CD4-positive, alpha-beta T cell treated with Interleukin-17A for 4 hours (primary cell): ENCODE results near the gene MT1HL1.

Experiments used
- DNase-seq: peaks from one replicate; pipeline ENCODE4 v3.0.0-alpha.2; 2020; ENCODE audit warnings: mixed read lengths

The MT1HL1 gene

DNA sequence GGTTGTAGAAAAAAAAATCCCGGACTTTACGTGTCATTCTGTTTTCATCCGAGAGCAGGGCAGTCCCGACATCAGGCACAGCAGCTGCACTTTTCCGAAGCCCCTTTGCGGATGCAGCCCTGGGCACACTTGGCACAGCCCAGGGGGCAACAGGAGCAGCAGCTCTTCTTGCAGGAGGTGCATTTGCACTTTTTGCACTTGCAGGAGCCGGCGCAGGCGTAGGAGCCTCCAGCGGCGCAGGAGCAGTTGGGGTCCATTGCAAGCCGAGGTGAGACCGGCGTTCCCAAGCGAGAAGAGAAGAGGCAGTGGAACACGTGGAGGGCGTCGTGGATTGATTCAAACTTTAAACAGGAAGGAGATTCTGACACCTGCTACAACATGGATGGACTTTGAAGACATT, at the start of gene MT1HL1:
TSS of gene MT1HL1 (minus strand) at position 326 of the 400 bp plus-strand sequence. CDS start at position 257, 69 bp downstream.
- no peak for DNase-seq

DNA sequence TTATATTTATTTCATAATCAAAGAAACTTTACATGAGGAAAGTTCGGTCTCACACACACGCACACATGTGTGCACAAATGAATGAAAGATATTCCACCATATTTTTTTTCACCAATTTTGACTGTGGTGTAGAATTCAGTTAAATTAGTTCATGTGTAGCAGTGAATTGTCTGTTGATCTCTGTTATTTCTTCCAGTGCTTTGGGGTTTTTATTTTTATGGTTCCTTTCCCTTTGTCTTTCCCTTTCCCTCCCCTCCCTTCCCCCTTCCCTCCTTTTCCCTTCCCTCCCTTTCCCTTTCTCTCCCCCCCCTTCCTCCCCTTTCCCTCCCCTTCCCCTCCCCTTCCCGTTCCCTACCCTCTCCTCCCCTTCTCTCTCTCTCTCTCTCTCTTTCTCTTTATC, 46.7 kb upstream of the MT1HL1 start:
- DNase-seq = no peak

DNA sequence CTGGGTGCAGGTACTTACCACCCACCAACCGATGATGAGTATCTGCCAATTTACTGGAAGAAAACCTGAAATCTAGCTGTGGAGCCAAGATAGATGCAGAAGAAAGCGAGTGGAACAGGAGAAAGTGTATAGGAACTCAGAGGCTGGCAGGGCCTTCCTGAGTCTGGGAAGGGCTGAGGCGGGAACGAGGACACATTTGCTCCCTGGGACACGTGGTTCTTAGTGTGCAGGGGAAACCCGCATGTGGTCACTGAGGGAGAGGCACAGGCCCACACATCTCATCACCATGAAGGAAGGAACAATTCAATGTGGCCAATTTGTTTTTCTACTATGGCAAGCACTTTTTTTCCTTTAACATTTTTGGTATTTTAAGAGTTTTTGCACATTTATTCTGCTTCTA, 45.9 kb upstream of the MT1HL1 start:
- no peak for DNase-seq

DNA sequence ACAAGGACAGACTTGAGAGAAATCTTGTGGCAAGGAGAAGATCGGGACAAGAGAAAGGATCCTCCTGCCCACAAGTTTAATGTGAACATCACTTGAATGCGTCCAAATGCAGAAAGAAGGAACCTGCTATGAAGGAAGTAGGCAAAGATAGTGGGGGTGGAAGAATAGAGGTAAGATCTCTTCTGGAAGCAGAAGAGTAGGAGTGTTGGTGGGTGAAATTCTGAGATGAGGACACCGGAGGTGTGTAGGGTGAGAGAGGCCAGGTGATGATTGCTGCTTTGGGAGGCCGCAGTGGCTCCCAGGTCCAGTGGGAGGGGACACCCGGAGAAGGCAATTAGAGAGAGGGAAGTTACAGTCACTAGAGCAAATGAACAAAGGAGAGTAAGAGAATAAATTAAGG, 44.6 kb upstream of the MT1HL1 start:
- DNase-seq = no peak

DNA sequence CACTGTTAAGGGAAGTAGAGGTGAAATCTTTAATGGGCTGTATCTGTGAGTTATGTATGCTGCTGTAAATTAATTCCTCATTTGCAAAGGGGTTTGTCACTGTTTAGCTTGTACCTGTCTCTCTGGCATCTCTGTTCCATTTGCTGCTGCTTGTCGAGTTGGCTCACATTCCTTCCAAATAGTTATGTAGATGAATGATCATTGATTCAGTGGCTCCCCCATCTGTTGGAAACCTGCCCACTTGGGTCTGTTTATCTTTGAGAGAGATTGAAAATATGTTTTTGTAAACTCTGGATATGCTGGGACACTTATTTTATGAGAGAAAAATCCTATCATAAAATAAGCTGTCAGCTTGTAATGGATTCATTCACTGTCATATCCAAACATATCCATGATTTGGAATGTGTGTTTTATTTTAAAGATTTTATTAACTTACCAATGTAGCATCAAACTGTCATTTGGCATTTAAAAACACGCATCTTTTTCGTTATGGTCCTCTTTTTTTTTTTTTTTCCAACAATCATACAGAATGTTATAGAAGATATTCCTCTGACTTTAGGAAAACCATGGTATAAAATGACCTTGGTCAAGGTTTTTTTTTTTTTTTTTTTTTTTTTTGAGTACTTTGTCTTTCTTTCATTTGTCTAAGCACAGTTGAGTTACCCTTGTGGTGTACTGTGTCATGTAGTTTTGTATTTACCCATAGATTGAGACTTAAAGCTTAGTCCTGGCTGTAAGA, 41.2 kb upstream of the MT1HL1 start:
- DNase-seq = no peak

DNA sequence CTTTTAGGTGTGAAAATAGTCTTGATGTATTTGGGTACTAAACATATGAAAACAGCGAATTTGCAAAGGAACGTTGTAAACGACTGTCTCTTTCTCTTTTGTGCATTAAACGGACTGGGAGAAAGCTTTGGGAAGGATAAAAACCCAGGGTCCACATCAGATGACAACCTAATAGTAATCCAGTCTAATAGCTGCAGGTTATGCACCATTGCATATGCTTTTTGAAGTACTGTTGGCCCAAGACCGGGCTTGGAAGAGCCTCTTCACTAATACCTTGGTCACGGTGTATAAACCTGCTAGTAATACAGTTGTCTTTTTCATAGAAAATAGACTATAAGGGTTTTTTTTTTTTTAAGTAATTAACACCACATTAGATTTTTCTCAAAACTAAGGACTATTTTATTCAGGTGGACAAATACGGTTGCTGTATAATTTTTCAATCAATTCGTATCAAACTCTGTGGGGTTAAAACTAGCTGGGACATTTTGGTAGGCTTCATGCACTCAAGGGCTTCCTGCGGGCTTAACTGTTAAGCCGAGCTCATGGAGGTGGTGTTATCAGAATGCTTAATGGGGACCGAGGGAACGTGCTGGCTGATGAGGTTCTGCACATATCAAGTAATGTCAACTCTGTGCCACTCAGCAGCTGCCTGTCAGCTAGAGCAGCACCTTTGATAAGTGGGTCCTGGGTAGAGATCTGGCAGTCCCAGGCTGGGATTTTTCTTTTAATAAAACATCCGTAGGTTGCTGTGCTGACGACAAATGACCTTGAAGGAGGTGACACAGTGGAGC, 39.8 kb upstream of the MT1HL1 start:
- no peak for DNase-seq

DNA sequence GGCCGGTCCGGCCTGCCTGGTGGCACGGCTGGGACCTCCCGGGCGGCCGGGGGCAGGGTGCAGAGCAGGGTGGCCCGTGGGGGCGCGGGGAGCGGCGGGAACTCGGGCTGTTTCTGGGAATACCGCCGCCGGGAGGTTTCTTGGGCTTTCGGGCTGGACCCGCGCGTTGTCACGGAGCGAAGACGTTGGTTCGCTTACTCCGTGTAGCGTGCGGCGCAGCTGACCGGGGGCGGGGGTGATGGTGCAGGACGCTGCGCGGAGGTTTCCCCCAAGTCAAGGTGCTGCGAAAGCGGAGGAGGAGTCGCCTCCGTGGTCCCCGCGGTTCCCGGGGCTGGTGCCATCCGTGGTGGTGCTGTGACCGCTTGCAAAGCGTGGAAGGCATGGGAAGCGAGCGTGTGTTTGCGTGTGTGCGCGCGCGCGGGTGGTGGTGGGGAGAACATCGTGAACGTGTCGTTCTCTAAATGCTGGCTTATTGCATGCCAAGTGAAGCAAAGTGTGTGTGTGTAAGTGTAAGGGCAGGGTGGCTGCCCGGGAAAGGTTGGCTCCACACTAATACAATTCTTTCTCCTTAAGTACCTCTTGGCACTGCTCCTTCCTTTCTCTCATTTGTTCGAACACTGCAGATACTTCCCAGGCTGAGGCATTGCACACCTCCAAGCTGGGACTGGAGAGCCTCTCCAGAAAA, 38.8 kb upstream of the MT1HL1 start:
- no peak for DNase-seq

DNA sequence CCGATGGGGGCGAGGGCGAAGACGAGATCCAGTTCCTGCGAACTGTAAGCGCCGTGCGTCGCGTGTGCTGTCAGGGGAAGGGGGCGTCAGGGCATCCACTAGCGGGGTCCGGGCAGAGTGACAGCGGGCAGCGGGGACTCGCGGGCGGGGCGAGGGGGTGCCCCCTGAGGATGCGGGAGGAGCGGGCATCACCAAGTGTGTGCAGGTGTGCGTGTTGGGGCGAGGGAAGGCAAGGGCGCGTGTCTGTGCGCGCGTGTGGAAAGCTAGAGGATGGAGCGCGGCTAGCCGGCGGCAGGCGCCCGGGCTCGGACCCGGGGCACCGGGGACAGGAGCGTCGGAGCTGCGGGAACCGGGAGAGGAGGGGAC, 38.3 kb upstream of the MT1HL1 start:
- DNase-seq = no peak

DNA sequence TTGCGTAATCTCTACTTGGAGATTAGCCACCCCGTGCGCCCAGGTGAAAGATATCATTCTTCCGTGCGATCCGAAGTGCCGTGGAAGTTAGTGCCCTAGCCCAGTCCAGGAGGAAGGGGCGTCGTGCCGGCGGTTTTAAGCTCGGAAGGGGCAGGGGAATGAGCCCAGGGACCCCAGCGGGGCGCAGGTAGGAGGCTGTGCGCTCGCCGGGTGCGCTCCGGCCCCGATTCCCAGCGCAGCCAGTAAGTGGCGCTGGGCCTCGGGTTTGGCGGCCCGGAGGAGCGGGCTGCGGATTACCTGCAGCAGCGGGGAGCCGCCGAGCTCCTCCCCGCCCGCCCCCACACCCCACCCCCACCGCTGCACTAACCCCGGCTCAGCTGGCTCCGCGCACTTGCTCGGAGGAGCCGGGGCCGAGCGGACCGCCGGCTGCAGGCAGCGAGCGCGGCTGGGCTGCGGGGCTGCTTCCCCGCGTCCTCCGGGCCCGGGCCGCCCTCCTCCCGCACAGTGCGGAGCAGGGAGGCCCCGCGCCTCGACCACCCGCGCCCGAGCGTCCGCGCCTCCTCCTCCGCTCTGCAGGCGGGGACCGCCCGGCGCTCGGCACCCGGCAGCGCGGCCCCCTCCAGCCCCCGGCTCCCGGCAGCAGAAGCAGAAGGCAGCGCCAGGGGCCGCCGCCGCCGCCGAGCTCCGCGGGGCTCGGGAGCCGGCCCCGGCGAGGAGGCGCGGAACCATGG, 37.7 kb upstream of the MT1HL1 start, which contains the start of gene RYR2:
TSS of gene RYR2 (plus strand) at position 390 of the 731 bp plus-strand sequence. CDS start at position 728, 338 bp downstream.
- no peak for DNase-seq

DNA sequence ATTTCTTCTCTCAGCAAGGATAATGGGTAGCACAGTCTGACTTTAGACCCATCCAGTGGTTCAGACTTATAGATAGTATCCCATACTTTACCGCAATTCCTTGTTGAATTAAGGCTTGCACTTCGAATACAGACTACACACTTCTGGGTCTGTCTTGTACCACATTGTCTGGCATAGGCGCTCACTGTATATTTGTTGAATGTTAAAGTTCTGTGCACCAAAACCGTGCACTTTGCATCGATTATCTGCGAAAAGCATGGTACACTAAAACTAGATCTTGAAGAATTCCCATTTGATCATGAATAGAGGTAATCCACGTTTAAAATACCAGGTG, 37.2 kb upstream of the MT1HL1 start:
- DNase-seq = no peak

DNA sequence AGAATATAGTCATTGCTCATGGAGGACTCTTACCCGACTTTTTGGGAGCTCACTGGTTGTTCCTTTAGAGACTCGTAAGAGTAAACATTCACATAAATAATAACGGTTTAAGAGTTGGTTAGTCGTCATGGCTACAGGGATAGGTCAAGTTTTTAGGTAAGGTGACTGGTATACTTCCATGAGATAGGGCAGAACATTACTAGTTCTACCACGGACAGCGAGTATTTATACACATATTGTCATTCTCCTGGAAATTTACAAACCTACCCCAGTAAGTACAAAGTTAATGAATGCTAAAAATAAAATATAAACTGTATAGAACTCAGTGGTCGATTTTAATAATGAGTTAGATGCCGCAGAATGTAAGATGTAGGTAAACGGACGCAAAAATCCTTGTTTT, 36.6 kb upstream of the MT1HL1 start:
- DNase-seq = no peak

DNA sequence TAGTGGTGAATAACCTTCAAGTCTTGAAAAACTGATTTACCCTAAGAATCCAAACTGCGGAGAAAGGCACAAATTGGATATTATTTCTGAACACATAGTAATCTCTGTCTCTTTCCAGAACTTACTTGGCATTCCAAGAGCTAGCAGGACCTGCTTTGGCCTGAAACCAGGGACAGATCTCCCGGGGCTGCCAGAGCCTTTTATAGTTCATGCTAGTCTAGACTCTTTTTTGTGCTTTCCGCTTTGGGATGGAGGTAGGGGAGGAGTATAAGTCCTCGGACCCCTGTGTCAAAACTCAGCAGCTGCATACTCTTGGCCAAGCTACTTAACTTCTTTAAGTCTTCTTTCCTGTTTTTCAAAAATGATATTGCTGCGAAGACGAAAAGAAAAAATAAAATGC, 34.0 kb upstream of the MT1HL1 start:
- DNase-seq = no peak

DNA sequence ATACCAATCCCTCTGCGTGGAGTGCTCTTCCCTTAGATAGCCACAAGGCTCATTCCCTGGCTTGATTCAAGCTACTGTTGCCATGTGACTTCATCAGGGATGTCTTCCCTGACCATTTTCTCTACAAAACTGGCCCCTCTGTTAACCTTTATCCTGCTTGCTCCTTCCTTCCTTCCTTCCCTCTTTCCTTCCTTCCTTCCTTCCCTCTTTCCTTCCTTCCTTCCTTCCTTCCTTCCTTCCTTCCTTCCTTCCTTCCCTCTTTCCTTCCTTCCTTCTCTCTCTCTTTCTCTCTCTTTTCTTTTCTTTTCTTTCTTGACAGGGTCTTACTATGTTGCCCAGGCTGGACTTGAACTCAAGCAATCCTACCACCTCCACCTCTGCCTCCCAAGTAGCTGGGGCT, 31.5 kb upstream of the MT1HL1 start:
- DNase-seq = no peak

DNA sequence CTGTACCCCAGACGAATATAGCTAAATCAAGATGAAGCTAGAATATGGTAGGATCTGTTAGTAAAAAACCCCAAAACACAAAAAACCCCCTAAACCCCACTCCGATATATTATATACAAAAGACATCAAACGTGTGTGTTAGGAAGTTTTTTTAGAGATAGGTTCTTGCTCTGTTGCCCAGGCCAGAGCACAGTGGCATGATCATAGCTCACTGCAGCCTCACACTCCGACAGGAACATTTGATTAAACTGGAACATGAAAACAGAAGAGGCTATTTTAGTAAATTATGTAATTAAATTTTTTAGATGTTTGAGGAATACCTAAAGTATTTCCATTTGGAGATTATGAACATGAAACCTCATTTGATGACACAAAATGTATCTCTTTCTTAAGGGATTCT, 29.6 kb upstream of the MT1HL1 start:
- DNase-seq = no peak

DNA sequence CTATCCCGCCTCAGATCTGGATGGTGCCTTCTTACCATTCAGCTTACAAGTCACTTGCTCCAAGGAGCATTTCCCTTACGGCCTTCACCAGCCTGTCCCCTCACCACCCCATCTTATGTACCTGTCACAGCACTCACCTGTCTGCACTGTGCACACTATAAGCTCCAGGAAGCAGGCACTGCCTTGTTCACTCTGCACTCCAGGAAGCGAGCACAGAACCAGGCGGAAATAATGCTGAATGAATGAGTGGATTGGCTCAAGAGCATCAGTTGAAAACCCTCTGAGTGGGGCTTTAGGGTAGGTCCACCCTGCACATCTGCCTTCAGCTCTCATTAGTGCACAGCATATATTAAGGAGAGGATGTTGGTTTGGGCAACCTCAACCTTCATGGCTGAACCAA, 28.8 kb upstream of the MT1HL1 start:
- DNase-seq = no peak

DNA sequence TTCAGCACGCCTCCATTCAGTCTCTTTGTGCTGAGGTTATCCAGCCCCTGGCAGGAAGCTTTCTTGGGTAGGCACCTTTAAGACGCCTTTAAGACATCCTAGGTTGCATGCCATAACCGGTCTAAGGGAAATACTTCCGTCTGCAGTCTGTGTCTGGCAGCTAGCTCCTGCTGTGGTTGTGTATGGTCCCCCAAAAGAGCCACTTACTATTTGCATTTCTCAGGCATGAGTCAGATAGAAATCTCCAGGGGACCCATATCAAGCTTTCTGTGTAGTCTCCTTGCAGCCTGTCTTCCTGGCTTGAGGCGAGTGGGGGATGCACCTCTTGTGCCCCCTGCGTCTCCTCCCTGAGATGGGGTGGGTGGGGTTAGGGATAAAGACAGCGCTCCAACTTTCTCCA, 27.8 kb upstream of the MT1HL1 start:
- DNase-seq = no peak

DNA sequence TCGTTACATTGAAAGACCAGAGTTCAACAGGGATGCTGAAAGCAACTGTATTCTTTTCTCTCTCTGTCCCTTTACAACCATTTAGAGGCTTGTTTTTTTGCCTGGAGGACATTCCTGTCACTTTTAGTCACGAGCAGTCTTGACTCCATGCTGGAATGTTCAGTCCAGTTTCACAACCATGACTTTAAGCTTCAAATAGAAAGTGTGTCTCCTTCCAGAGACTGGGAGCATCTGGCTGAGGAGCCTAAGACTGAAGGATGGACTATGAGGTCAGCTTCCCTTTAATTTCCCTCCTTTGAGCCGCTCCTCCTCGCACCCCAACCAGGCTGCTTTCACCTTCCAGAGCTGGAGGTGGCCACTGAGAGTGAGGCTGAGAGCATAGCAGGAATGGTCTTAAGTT, 27.2 kb upstream of the MT1HL1 start:
- DNase-seq = no peak

DNA sequence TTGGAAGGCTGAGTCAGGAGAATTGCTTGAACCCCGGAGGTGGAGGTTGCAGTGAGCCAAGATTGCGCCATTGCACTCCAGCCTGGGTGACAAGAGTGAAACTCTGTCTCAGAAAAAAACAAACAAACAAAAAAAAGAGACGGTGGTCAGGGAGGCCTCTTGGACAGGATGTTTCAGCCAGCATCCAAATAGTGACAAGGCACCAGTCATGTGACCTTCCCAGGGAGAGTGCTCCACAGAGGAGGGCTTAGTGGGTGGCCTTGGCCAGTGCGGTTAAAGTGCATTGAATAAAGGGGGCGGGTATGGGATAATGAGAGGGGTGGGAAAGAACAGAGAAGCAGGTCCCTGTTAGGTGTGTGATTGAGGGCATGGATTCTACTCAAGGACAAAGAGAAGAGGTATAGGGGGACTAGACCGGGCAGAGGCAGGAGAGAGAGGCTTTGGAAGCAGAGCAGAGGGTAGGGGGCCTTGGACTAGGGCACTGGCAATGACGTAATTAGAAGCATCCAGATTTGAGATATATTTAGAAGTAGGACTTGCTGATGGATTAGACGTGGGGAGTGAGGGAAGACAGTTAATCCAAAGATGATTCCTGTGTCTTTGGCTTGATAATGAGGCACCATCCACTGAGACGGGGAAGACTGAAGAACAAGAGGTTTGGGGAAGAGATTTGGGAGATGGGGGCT, 25.8 kb upstream of the MT1HL1 start:
- DNase-seq = no peak

DNA sequence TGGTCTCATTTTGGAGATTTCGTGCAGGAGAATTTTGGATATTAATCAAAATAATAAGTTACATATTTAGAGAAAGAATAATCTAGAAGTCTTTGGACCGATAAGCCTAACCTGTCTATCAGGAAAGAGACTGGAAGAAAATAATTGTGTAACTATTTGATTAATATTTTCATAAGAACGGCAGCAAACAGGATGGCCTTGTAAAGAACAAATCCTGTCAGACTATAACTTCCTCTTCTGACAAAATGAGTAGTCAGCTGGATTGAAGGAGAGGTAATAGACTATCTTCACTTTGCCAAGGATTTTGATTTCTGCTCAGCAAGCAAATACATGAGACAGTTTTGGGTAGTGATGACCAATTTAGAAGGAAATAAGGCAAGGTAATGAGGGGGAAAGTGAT, 25.0 kb upstream of the MT1HL1 start:
- no peak for DNase-seq

DNA sequence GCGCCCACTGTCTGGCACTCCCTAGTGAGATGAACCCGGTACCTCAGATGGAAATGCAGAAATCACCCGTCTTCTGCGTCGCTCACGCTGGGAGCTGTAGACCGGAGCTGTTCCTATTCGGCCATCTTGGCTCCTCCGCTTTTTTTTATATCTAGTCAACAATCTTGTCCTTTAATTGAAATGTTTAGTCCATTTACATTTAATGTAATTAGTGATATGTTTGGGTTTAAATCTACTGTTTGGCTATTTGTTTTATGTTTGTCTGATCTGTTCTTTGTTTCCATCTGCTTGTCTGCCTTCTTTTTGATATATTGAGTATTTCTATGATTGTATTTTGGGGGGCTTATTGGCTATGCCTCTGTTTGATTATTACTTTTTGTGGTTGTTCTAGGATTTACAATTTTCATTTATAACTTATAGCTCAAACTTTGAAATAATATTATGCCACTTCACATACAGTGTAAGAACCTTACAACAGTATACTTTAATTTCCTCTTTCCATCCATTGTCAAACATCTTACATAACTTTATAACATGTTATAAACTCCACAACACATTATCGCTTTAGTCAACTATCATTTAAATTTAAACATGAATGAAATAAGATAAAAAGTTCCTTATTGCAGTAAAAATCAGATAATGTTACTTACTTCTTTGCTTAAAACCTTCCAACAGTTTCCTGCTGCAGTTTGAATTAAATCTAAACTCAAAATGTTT, 21.3 kb upstream of the MT1HL1 start:
- no peak for DNase-seq

DNA sequence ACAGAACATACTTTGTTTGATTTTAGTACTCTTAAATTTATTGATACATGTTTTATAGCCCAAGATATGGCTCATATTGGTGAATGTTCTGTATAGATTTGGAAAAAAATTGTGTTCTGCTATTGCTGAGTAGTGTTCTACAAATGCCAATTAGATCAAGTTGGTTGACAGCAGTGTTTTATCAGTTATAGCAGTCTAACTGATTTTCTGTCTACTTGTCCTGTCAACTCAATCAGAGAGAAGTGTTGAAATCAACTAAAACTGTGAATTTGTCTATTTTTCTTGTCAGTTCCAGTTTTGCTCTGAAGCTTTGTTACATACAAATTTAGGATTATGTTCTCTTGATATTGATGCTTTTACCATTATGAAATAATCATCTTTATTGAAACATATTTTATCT, 14.7 kb upstream of the MT1HL1 start:
- no peak for DNase-seq

DNA sequence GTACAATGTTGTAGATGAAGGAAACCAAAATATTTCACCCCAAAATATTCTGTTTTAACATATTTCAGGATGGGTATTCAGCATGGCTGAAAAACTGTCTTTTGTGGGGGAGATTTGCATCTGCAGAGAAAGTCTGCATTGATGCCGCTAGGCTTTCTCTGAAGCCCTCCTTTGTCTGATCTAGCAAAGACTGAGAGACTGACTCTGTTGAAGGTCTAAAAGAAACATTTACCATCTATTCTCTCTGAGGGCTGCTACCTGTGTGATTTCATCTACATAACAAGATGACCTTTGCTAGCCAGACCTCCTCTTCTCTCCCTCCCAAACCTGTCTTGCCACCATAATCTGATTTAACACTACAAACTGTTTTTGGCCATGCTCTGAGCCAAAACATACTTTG, 12.4 kb upstream of the MT1HL1 start:
- no peak for DNase-seq
